Stimulated activated naive CD8-positive, alpha-beta T cell treated with anti-CD3 and anti-CD28 coated beads, Interleukin-15, Interleukin-2, amounts not matched to agents 100 ng/mL and 50 ng/mL, for 24 hours (primary cell): Measurements from ENCODE around the gene GOLGA2.
"Not testable (repeated sequence)": the region's sequence is repeated elsewhere in the genome, so short reads cannot be mapped to it uniquely, and the experiment has no call there.

Source experiments
- H3K27ac Mint-ChIP-seq: one replicate; pipeline ENCODE4 v1.8.0; 2021; ENCODE audit warnings: mild to moderate bottlenecking, mixed read lengths
- H3K27me3 Mint-ChIP-seq: one replicate; pipeline ENCODE4 v1.8.0; 2021; ENCODE audit warnings: mixed read lengths
- H3K36me3 Mint-ChIP-seq: one replicate; pipeline ENCODE4 v1.8.0; 2021; ENCODE audit warnings: low read depth, mixed read lengths
- H3K4me1 Mint-ChIP-seq: one replicate; pipeline ENCODE4 v1.8.0; 2021; ENCODE audit warnings: low read depth, mixed read lengths
- H3K4me3 Mint-ChIP-seq: one replicate; pipeline ENCODE4 v1.8.0; 2021; ENCODE audit warnings: mild to moderate bottlenecking, mixed read lengths
- H3K9me3 Mint-ChIP-seq: one replicate; pipeline ENCODE4 v1.8.0; 2021; ENCODE audit warnings: mixed read lengths

GOLGA2 gene

GRCh38 chr9:128244091-128244836 lies 31.5 kb downstream of the GOLGA2 start:
- Mint-ChIP-seq H3K27ac (no peak overlapping the region), H3K4me1 (peaks cover 12% of the 10 kb centered on the region), H3K9me3 (no peaks in the 10 kb centered on the region), H3K36me3 (no peaks in the 10 kb centered on the region), H3K4me3 (no peak overlapping the region), H3K27me3 (peaks cover 14% of the 10 kb centered on the region)

- H3K9me3 Mint-ChIP-seq = no peaks in the 10 kb centered on the region
- no peak overlapping the region for H3K4me3 Mint-ChIP-seq
- H3K36me3 Mint-ChIP-seq = no peaks in the 10 kb centered on the region
- H3K4me1 Mint-ChIP-seq = peaks cover 12% of the 10 kb centered on the region
- H3K27ac Mint-ChIP-seq = no peak overlapping the region
- peaks cover 14% of the 10 kb centered on the region for H3K27me3 Mint-ChIP-seq
These were observed 32.4 kb downstream of the GOLGA2 start for GRCh38 chr9:128243215-128244018.

DNA sequence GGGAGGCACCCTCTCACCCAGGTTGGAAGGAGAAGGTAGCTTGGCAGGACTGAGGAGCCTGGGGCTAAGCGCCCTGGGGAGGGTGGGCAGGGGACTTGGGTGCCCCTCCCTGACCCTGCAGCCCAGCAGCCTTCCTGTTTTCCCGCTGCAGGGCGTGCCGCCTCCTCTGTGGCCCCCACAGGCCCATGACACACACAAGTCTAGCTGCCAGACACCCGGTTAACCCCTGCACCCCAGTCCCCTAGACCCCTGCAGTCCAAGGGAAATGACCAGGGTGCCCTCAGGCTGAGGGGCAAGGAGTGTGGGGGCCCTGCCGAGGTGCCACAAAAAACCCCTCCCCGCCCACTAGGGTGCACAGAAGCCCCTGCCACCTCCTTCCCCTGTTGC lies 33.0 kb downstream of the GOLGA2 start:
- Mint-ChIP-seq H3K4me3 (no peak overlapping the region), H3K36me3 (no peaks in the 10 kb centered on the region), H3K27ac (no peak overlapping the region), H3K4me1 (peaks cover 12% of the 10 kb centered on the region), H3K9me3 (no peaks in the 10 kb centered on the region), H3K27me3 (peaks cover 14% of the 10 kb centered on the region)

DNA sequence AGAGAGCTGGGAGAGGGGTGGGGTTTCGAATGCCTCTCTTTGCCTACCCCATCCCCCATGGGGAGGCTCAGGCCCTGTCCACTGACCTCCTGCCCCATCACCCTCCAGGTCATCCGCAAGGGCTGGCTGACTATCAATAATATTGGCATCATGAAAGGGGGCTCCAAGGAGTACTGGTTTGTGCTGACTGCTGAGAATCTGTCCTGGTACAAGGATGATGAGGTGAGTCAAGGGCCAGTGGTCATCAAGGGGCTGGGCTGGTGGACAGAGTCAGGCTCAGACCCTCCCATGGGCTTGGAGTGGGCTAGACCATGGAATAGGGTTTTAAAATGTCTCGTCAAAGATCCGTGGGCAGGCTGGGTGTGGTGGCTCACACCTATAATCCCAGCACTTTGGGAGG lies 33.7 kb downstream of the GOLGA2 start:
- Mint-ChIP-seq H3K4me3 (no peak overlapping the region), H3K9me3 (no peaks in the 10 kb centered on the region), H3K36me3 (no peaks in the 10 kb centered on the region), H3K4me1 (peaks cover 12% of the 10 kb centered on the region), H3K27me3 (peaks cover 14% of the 10 kb centered on the region), H3K27ac (no peak overlapping the region)

DNA sequence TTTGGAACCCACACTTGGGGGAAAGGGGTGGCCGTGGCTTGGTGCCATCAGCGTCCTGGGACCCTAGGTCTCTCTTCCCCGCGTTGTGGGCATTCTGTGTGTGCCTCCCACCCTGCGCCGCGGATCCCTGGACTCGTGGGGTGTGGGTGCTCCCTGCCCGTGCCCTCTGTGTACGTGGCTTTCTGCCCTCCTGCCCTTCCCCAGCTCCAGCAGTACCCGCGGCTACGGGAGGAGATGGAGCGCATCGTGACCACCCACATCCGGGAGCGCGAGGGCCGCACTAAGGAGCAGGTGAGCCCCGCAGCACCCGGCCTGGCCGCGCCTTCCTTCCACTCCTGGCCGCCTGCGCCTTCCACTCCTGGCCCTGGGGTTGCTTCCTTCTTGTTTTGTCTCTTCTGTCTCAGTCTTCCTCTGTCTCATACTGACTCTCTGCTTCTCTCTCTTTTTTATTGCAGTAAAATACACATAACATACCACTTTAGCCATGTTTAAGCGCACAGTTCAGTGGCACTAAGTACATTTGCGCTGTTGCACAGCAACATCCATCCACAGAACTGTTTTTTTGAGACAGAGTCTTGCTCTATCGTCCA lies 41.9 kb downstream of the GOLGA2 start:
- no peaks in the 10 kb centered on the region for H3K36me3 Mint-ChIP-seq

GRCh38 chr9:128232528-128233428 lies 43.0 kb downstream of the GOLGA2 start:
- peak overlapping the region; percentile 16 for H3K27ac Mint-ChIP-seq

More for the DNA sequence above, 41.9 kb downstream of the GOLGA2 start:
- Mint-ChIP-seq H3K27ac (no peak overlapping the region), H3K4me1 (peaks cover 9% of the 10 kb centered on the region), H3K4me3 (no peak overlapping the region), H3K9me3 (no peaks in the 10 kb centered on the region), H3K27me3 (peaks cover 4% of the 10 kb centered on the region)

GRCh38 chr9:128231638-128232527 lies 43.9 kb downstream of the GOLGA2 start:
- Mint-ChIP-seq H3K27me3 (peaks cover 4% of the 10 kb centered on the region), H3K4me3 (no peak overlapping the region), H3K36me3 (no peaks in the 10 kb centered on the region), H3K4me1 (peaks cover 9% of the 10 kb centered on the region), H3K9me3 (no peaks in the 10 kb centered on the region), H3K27ac (peak overlapping the region; percentile 26)

More at GRCh38 chr9:128232528-128233428, 43.0 kb downstream of the GOLGA2 start:
- peaks cover 4% of the 10 kb centered on the region for H3K27me3 Mint-ChIP-seq
- H3K36me3 Mint-ChIP-seq = no peaks in the 10 kb centered on the region
- peaks cover 9% of the 10 kb centered on the region for H3K4me1 Mint-ChIP-seq
- no peaks in the 10 kb centered on the region for H3K9me3 Mint-ChIP-seq
- no peak overlapping the region for H3K4me3 Mint-ChIP-seq

GRCh38 chr9:128230897-128231296 lies 44.9 kb downstream of the GOLGA2 start:
- H3K27ac Mint-ChIP-seq, H3K4me1 Mint-ChIP-seq, H3K27me3 Mint-ChIP-seq, H3K36me3 Mint-ChIP-seq, H3K9me3 Mint-ChIP-seq, H3K4me3 Mint-ChIP-seq: not testable (repeated sequence)

- no peaks in the 10 kb centered on the region for H3K9me3 Mint-ChIP-seq
- no peak overlapping the region for H3K27ac Mint-ChIP-seq
- peaks cover under 1% of the 10 kb centered on the region for H3K4me1 Mint-ChIP-seq
- H3K4me3 Mint-ChIP-seq = no peak overlapping the region
- no peaks in the 10 kb centered on the region for H3K36me3 Mint-ChIP-seq
- no peaks in the 10 kb centered on the region for H3K27me3 Mint-ChIP-seq
These were observed 49.4 kb downstream of the GOLGA2 start for GRCh38 chr9:128226412-128226801.

- Mint-ChIP-seq H3K27me3 (no peaks in the 10 kb centered on the region), H3K4me3 (no peak overlapping the region), H3K9me3 (no peaks in the 10 kb centered on the region), H3K36me3 (no peaks in the 10 kb centered on the region), H3K27ac (no peak overlapping the region), H3K4me1 (no peaks in the 10 kb centered on the region)
These were observed 49.9 kb downstream of the GOLGA2 start for GRCh38 chr9:128225770-128226411.

DNA sequence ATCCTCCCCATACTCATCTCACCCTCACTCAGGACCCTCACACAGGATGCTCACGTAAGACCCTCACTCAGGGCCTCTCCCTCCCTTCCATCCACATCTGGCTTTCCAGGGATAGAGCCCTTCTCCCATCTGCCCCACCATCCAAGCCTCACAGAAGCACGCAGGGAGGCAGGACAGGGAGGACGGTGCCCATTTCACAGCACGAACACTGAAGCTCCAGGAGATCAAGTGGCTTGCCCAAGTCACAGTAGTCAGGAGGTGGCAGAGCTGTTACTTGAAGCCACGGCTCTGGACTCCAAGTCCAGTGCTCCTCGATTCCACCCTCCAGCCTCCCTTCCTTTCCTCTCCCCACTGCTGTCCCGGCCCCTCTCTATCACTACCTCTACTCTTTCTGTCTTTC lies 50.9 kb downstream of the GOLGA2 start:
- no peaks in the 10 kb centered on the region for H3K36me3 Mint-ChIP-seq

GRCh38 chr9:128222880-128223670 lies 52.7 kb downstream of the GOLGA2 start:
- Mint-ChIP-seq H3K4me1 (peaks cover 10% of the 10 kb centered on the region), H3K27ac (no peak overlapping the region), H3K27me3 (no peaks in the 10 kb centered on the region), H3K9me3 (no peaks in the 10 kb centered on the region), H3K36me3 (no peaks in the 10 kb centered on the region), H3K4me3 (no peak overlapping the region)

More for the DNA sequence above, 50.9 kb downstream of the GOLGA2 start:
- H3K27me3 Mint-ChIP-seq = no peaks in the 10 kb centered on the region
- no peaks in the 10 kb centered on the region for H3K9me3 Mint-ChIP-seq
- no peaks in the 10 kb centered on the region for H3K4me1 Mint-ChIP-seq
- no peak overlapping the region for H3K4me3 Mint-ChIP-seq
- H3K27ac Mint-ChIP-seq = no peak overlapping the region

- Mint-ChIP-seq H3K4me3 (no peak overlapping the region), H3K4me1 (peaks cover 15% of the 10 kb centered on the region), H3K27ac (no peak overlapping the region), H3K36me3 (no peaks in the 10 kb centered on the region), H3K27me3 (no peaks in the 10 kb centered on the region), H3K9me3 (no peaks in the 10 kb centered on the region)
These were observed 53.8 kb downstream of the GOLGA2 start for GRCh38 chr9:128222026-128222425.
